Measurements from ENCODE around the gene CDH12. TPM values are rescaled to one million over a fixed set of nuclear protein-coding genes. Genes with fewer than 3 reads are reported as not detected.

Gene CDH12
- total RNA-seq, 1 experiment from 2014 or later, result not detected

DNA sequence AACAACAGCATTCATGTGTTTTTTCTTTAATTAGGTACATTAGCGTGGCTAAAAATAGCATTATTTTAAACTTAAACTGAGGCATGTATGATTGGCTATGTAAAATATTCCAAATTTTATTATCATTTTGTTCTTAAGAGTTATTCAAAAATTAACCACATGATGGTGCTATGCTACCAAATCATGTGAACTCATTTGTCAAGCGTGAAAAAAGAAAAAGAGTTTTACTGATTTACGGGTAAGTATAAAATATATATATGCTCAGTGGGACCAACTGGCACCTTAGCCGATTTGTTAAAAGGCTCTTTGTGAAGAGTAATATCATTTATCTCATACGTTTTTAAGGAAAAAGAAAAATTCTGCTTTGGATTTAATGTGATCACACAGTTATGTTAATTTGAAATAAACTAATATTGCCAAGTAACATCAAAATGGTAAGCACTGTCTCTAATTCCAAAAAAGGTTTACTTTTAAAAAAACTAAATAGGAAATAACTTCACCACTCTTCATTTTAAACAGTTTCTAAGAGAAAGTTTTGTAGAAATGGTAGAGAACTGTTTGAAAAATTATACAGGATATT is 1042.3 kb downstream of the CDH12 start:
- no peaks in the 10 kb centered on the region for H3K36me3 Mint-ChIP-seq (ENCODE audit: insufficient read depth in 1 of 3, low read depth in 3 of 3)
- Histone ChIP-seq H3K14ac (ENCODE audit: insufficient read depth, low read length) (no peak overlapping the region), H3K23me2 (ENCODE audit: insufficient read length, low read depth, low read length, poor library complexity, severe bottlenecking) (no peaks in the 10 kb centered on the region), H2AFZ (ENCODE audit: low read length) (no peak overlapping the region), H3K23ac (ENCODE audit: insufficient read length, low read depth, low read length) (no peak overlapping the region), H3K18ac (ENCODE audit: insufficient read length, low read depth, low read length) (no peak overlapping the region), H3K4me2 (ENCODE audit: insufficient read depth, insufficient read length, low read length) (no peak overlapping the region), H4K20me1 (ENCODE audit: control insufficient read depth, insufficient read depth, insufficient read length) (no peaks in the 10 kb centered on the region), H3K9me3 (ENCODE audit: control insufficient read depth, low read depth, low read length) (no peaks in the 10 kb centered on the region), H4K5ac (ENCODE audit: insufficient read length, low read depth, low read length) (no peak overlapping the region), H3T11ph (ENCODE audit: low read length) (no peak overlapping the region), H3K79me1 (ENCODE audit: insufficient read depth, low read depth, low read length, poor library complexity, severe bottlenecking) (no peaks in the 10 kb centered on the region), H3K79me2 (ENCODE audit: insufficient read depth, low read length) (no peaks in the 10 kb centered on the region), H2BK20ac (ENCODE audit: low read depth, low read length, poor library complexity, severe bottlenecking) (no peak overlapping the region), H2BK15ac (ENCODE audit: low read depth, low read length) (no peak overlapping the region), H4K91ac (ENCODE audit: insufficient read length, low read depth, low read length) (no peak overlapping the region), H2BK12ac (ENCODE audit: insufficient read length, low read depth, low read length) (no peak overlapping the region), H3K56ac (ENCODE audit: insufficient read length, low read depth, low read length) (no peak overlapping the region), H2BK120ac (ENCODE audit: low read depth, low read length, poor library complexity, severe bottlenecking) (no peak overlapping the region), H3K9ac (ENCODE audit: extremely low read depth, insufficient read length, low read length) (no peak overlapping the region), H3K27me3 (ENCODE audit: insufficient read depth, low read length) (no peaks in the 10 kb centered on the region), H3K27ac (ENCODE audit: insufficient read length, low read depth, low read length) (no peak overlapping the region), H3K4me1 (ENCODE audit: insufficient read depth, low read length) (no peaks in the 10 kb centered on the region), H4K8ac (replicated peaks; ENCODE audit: insufficient read length, low read depth, low read length) (no peak overlapping the region), H2BK5ac (ENCODE audit: insufficient read length, low read length) (no peak overlapping the region), H3K4ac (ENCODE audit: low read depth, low read length) (no peak overlapping the region), H2AK5ac (ENCODE audit: insufficient read length, low read length) (no peak overlapping the region)
- TF ChIP-seq, protein P1, sequence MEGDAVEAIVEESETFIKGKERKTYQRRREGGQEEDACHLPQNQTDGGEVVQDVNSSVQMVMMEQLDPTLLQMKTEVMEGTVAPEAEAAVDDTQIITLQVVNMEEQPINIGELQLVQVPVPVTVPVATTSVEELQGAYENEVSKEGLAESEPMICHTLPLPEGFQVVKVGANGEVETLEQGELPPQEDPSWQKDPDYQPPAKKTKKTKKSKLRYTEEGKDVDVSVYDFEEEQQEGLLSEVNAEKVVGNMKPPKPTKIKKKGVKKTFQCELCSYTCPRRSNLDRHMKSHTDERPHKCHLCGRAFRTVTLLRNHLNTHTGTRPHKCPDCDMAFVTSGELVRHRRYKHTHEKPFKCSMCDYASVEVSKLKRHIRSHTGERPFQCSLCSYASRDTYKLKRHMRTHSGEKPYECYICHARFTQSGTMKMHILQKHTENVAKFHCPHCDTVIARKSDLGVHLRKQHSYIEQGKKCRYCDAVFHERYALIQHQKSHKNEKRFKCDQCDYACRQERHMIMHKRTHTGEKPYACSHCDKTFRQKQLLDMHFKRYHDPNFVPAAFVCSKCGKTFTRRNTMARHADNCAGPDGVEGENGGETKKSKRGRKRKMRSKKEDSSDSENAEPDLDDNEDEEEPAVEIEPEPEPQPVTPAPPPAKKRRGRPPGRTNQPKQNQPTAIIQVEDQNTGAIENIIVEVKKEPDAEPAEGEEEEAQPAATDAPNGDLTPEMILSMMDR (conservative IDR thresholded peaks at IDR 0.05), result peak; percentile 68
- H3K4me3 Mint-ChIP-seq, result no peak overlapping the region
- H3K27ac Mint-ChIP-seq, result no peak overlapping the region
- no peaks in the 10 kb centered on the region for H3K27me3 Mint-ChIP-seq (ENCODE audit: low read depth)
- WGBS (ENCODE audit: extremely low coverage, insufficient read length, low lambda C conversion rate), result no CpG with 5 or more reads among the region's 5 CpGs
- no peaks in the 10 kb centered on the region; a peak in 1 of 4 replicates for H3K4me1 Mint-ChIP-seq
- no peak for DNase-seq
- H3K9me3 Mint-ChIP-seq, result no peaks in the 10 kb centered on the region
